ENCODE measurements around the gene TULP4. TPM values are rescaled to one million over a fixed set of nuclear protein-coding genes. Genes with fewer than 3 reads are reported as not detected.
"Not testable (repeated sequence)": the region's sequence is repeated elsewhere in the genome, so short reads cannot be mapped to it uniquely, and the experiment has no call there.

The TULP4 gene
- total RNA-seq, 1 donor from 2014 or later, result 200 TPM

- DNase-seq (ENCODE audit: low spot score), result no peak
Measured at GRCh38 chr6:158556113-158556512, 243.8 kb downstream of the TULP4 start.

DNA sequence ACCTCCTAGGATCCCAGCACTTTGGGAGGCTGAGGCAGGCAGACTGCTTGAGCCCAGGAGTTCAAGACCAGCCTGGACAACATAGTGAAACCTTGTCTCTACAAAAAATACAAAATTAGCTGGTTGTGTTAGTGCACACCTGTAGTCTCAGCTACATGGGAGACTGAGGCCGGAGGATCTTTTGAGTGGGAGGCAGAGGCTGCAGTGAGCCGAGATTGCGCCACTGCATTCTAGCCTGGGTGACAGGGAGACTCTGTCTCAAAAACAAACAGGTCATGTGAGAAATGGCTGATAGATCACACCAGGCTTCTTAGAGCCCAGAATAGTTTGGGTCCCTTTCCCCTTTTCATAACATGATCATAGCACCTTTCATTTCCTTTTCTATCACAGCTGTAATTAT is 244.8 kb downstream of the TULP4 start:
- not testable (repeated sequence) for DNase-seq (ENCODE audit: low spot score)

GRCh38 chr6:158557927-158558326 is 245.7 kb downstream of the TULP4 start:
- no peak for DNase-seq (ENCODE audit: low spot score)

DNA sequence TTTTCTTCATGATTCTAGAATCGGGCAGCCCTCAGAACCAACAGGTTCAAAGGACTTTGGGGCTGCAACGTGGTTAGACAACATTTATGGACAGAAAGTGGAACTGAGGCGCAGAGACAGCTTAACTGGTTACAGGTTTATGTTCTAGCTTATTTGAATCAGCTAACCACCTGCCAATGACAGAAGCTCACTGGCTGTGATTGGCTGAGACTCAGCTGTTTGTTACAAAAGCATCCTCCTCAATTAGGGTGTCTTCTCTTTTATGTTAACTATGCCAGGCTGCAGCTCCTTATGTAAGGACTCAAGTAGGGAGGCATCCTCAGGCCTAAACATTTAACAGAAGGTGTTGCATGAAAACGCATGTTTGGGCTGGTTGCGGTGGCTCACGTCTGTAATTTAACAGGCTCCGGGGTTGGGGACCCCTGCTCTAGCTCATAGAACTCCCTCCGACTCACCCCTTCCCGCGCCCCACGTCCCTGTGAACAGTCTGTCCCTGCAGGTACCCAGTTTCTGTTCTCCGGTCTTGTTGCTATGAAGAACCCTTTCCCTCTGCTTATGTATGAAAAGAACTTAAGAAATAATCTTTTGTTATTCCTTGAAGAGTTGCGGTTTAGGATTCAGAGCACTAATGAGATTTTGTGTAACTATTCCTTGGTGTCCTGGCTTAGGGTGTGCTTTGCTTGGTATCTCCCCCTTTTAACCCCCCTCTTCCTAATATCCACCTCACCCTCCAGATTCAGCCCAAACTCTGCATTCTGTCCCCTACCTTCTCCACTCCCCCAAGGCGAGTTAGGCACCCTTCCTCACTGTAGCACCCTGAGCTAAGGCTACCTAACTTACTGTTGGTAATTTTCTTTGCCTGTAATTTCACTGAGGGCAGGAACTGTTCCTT is 246.4 kb downstream of the TULP4 start:
- DNase-seq (ENCODE audit: low spot score), result no peak

GRCh38 chr6:158559338-158559894 is 247.2 kb downstream of the TULP4 start:
- DNase-seq (ENCODE audit: low spot score), result no peak

- peak; percentile 87 for DNase-seq (ENCODE audit: low spot score)
Measured at GRCh38 chr6:158559895-158560835, 247.9 kb downstream of the TULP4 start, which contains the start of gene TMEM181. Gene TMEM181, plus strand, starts transcription at chr6:158560091. Its CDS starts 134 bp downstream, at chr6:158560225.

DNA sequence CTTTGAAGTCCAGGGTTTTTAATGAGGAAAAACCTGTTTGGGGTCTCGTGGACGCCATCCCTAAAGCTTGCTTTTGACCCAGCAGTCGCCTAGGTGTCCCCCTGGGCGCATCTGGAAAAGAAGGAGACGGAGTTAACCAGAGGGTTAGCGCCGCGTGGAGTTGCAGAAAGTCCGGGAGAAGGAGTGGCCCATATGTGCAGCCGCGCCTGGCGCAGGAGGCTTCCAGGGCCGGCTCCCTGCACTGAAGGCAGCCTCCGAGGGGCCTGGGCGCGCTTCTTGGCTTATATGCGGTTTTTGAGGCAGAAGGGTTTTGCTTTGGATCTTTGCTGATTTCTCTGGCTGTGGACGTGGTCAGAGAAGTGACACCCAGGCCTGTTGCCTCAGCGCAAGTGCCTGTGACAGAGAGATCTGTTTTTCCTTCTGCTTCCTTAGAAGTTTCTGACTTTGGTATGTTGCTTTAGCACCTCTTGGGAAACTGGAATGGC is 248.6 kb downstream of the TULP4 start:
- peak; percentile 34 for DNase-seq (ENCODE audit: low spot score)

Other genes with a start within 250 kb of the TULP4 start
- gene SERAC1, start 144.2 kb upstream of the TULP4 start, total RNA-seq (ENCODE audit: insufficient read depth, low replicate concordance), result 11.3 TPM
- gene GTF2H5, start 144.1 kb upstream of the TULP4 start, total RNA-seq (ENCODE audit: insufficient read depth, low replicate concordance), result 11.1 TPM
- 27.4 TPM for gene TMEM181, start 247.6 kb downstream of the TULP4 start, total RNA-seq (ENCODE audit: insufficient read depth, low replicate concordance)

Measured in umbilical cord (tissue), 2 donors.